ENCODE data around the gene OR7C2. TPM values are rescaled to one million over a fixed set of nuclear protein-coding genes. Genes with fewer than 3 reads are reported as not detected.

The OR7C2 gene
- total and polyA plus RNA-seq, 2 of the 8 experiments (the other 6 are each of a cell fraction or from before 2014, with no cell fraction given), result not detected

- Histone ChIP-seq H4K8ac (ENCODE audit: extremely low read depth, insufficient read depth, low read length) (no peak overlapping the region), H4K20me1 (replicated peaks in 1 of 2; ENCODE audit: control insufficient read depth in 1 of 2, insufficient read depth in 2 of 2, low read length in 2 of 2) (no peaks in the 10 kb centered on the region), H4K5ac (ENCODE audit: insufficient read length, low read depth, low read length) (no peak overlapping the region), H3K9ac (replicated peaks in 1 of 4; ENCODE audit: extremely low read depth in 1 of 4, low read depth in 3 of 4, low read length in 3 of 4) (no peak overlapping the region), H3K18ac (ENCODE audit: extremely low read depth, low read length) (no peak overlapping the region), H3K23me2 (ENCODE audit: low read depth, low read length) (no peaks in the 10 kb centered on the region), H3K79me2 (ENCODE audit: control insufficient read depth in 1 of 2, insufficient read depth in 2 of 2, low read length in 2 of 2) (no peaks in the 10 kb centered on the region), H2BK120ac (replicated peaks; ENCODE audit: low read depth, low read length) (no peak overlapping the region), H3K23ac (ENCODE audit: insufficient read length) (no peak overlapping the region), H2AFZ (ENCODE audit: low read length) (no peak overlapping the region), H3K14ac (ENCODE audit: insufficient read length) (no peak overlapping the region), H3K27me3 (replicated peaks in 1 of 4; ENCODE audit: control insufficient read depth in 3 of 4, extremely low read depth in 1 of 4, insufficient read depth in 3 of 4, low read length in 3 of 4) (no peaks in the 10 kb centered on the region), H3K9me3 (ENCODE audit: insufficient read depth in 2 of 2, low read depth in 1 of 2, low read length in 1 of 2) (peaks cover 32 to 38% of the 10 kb centered on the region in 2 experiments), H3K36me3 (ENCODE audit: control insufficient read depth in 2 of 4, insufficient read depth in 4 of 4, low read length in 3 of 4) (no peaks in the 10 kb centered on the region), H2BK5ac (ENCODE audit: low read depth, low read length) (no peak overlapping the region), H3K4me2 (ENCODE audit: insufficient read depth in 1 of 2, low read depth in 2 of 2, low read length in 2 of 2) (no peak overlapping the region), H2BK12ac (ENCODE audit: low read depth, low read length) (no peak overlapping the region), H3K4me1 (replicated peaks in 1 of 4; ENCODE audit: control insufficient read depth in 3 of 4, insufficient read depth in 4 of 4, low read length in 3 of 4) (no peaks in the 10 kb centered on the region), H3K4me3 (ENCODE audit: extremely low read depth in 1 of 4, insufficient read depth in 2 of 4, low read depth in 3 of 4, low read length in 4 of 4) (no peak overlapping the region), H3K79me1 (ENCODE audit: low read depth, low read length) (no peaks in the 10 kb centered on the region), H3K56ac (replicated peaks; ENCODE audit: insufficient read length, low read depth, low read length) (no peak overlapping the region), H4K91ac (replicated peaks; ENCODE audit: insufficient read length, low read length) (no peak overlapping the region), H2BK20ac (ENCODE audit: low read length) (no peak overlapping the region), H3K27ac (ENCODE audit: low read depth, low read length) (no peak overlapping the region), H2BK15ac (ENCODE audit: low read length) (no peak overlapping the region), H3K4ac (replicated peaks; ENCODE audit: insufficient read length, low read depth, low read length) (no peak overlapping the region), H2AK5ac (ENCODE audit: low read depth, low read length) (no peak overlapping the region)
- ChIA-PET CTCF (ENCODE audit: partially characterized antibody) (no interaction called here), POLR2A (ENCODE audit: partially characterized antibody) (no interaction called here)
- FAIRE-seq (no peak), DNase-seq (ENCODE audit: low read depth in 1 of 2, low spot score in 2 of 2) (no peak)
- WGBS, 2 experiments (ENCODE audit: extremely low coverage in 1 of 2, insufficient coverage in 1 of 2, insufficient read length in 1 of 2, insufficient replicate concordance in 2 of 2, low coverage in 1 of 2, low lambda C conversion rate in 2 of 2, missing lambda C conversion rate in 1 of 2), result 81% methylated on average over 6 of the region's 6 CpGs; no CpG with 5 or more reads in 1 of the 2 experiments
- TF ChIP-seq GABPA (IDR thresholded peaks at IDR 0.05; ENCODE audit: borderline replicate concordance, insufficient read depth, low read length) (no peak), RAD21 (IDR thresholded peaks at IDR 0.05 in 1 of 2, conservative IDR thresholded peaks at IDR 0.05 in 1 of 2; ENCODE audit: low read depth in 2 of 2, low read length in 2 of 2) (no peak), KDM4A (IDR thresholded peaks at IDR 0.05; ENCODE audit: low read depth, low read length, severe bottlenecking) (no peak), BRCA1 (IDR thresholded peaks at IDR 0.05; ENCODE audit: low read depth, low read length) (no peak), SP2 (IDR thresholded peaks at IDR 0.05; ENCODE audit: low read length) (no peak), EZH2 (IDR thresholded peaks at IDR 0.05; ENCODE audit: low read depth, low read length, severe bottlenecking) (no peak), SP4 (IDR thresholded peaks at IDR 0.05; ENCODE audit: low read length) (no peak), NANOG (IDR thresholded peaks at IDR 0.05; ENCODE audit: insufficient read depth, low read depth, low read length, poor library complexity, severe bottlenecking) (no peak), TBP (IDR thresholded peaks at IDR 0.05; ENCODE audit: low read depth, low read length) (no peak), ZNF274 (IDR thresholded peaks at IDR 0.05; ENCODE audit: borderline replicate concordance, extremely low read depth, low read length) (no peak), SRF (IDR thresholded peaks at IDR 0.05; ENCODE audit: low read depth, low read length) (no peak), CTCF (IDR thresholded peaks at IDR 0.05; ENCODE audit: control extremely low read depth in 1 of 3, insufficient read depth in 1 of 3, low read depth in 1 of 3, low read length in 3 of 3) (no peak)
These were observed 1.0 kb upstream of the OR7C2 start for GRCh38 chr19:14940266-14940665.
